Fibroblast of skin of left quadriceps (primary cell): ENCODE data around the gene ZNF598.
"Not testable (repeated sequence)": the region's sequence is repeated elsewhere in the genome, so short reads cannot be mapped to it uniquely, and the experiment has no call there.

Experiments
- DNase-seq, 2 experiments: peaks; one replicate each; pipeline ENCODE4 v3.0.0-alpha.2; 2013; ENCODE audit warnings: low read depth in 2 of 2

The ZNF598 gene

GRCh38 chr16:1976951-1977874 lies 32.4 kb downstream of the ZNF598 start:
- DNase-seq, result no peak

- no peak for DNase-seq
Measured at GRCh38 chr16:1976216-1976520, 33.5 kb downstream of the ZNF598 start.

- DNase-seq, result no peak
Measured at GRCh38 chr16:1975432-1976215, 34.0 kb downstream of the ZNF598 start.

GRCh38 chr16:1974157-1975070 lies 35.2 kb downstream of the ZNF598 start:
- DNase-seq, result no peak

GRCh38 chr16:1973461-1974156 lies 36.0 kb downstream of the ZNF598 start:
- DNase-seq, result no peak

- DNase-seq, result no peak
Measured at GRCh38 chr16:1972490-1972877, 37.1 kb downstream of the ZNF598 start.

GRCh38 chr16:1971796-1972489 lies 37.7 kb downstream of the ZNF598 start, which contains the start of gene TBL3:
TBL3 (plus strand) TSS chr16:1972053; CDS start chr16:1972165, 112 bp downstream.
- peak; percentile 89 to 91 for DNase-seq

- no peak for DNase-seq
Measured at GRCh38 chr16:1968146-1968953, 41.3 kb downstream of the ZNF598 start.

GRCh38 chr16:1966460-1966859 lies 43.2 kb downstream of the ZNF598 start, which contains the start of gene RNF151:
RNF151 (plus strand) TSS chr16:1966856; CDS start chr16:1966882, 26 bp downstream.
- no peak for DNase-seq

- no peak for DNase-seq
Measured at GRCh38 chr16:1965396-1966001, 44.1 kb downstream of the ZNF598 start.

GRCh38 chr16:1964506-1965395 lies 44.9 kb downstream of the ZNF598 start, which contains the start of gene RPS2:
RPS2 (minus strand) TSS chr16:1964826; CDS start chr16:1964625, 201 bp downstream.
- DNase-seq, result peak; percentile 97

GRCh38 chr16:1963806-1964505 lies 45.7 kb downstream of the ZNF598 start:
- no peak for DNase-seq

- DNase-seq, result not testable (repeated sequence)
Measured at GRCh38 chr16:1962161-1963153, 47.2 kb downstream of the ZNF598 start.

- no peak for DNase-seq
Measured at GRCh38 chr16:1961651-1962067, 48.0 kb downstream of the ZNF598 start.

GRCh38 chr16:1960665-1961630 lies 48.7 kb downstream of the ZNF598 start:
- no peak for DNase-seq
